HepG2 (cell line): ENCODE data around the gene SEZ6. TPM values are rescaled to one million over a fixed set of nuclear protein-coding genes. Genes with fewer than 3 reads are reported as not detected.

Experiments used
- HMGA1 ChIP-seq: sonication (generic); formaldehyde crosslinking; conservative IDR thresholded peaks from 2 replicates; pipeline ENCODE4 v1.4.0; 2020; ENCODE audit warnings: missing genetic modification reagents
- HOXA7 ChIP-seq: sonication (generic); formaldehyde crosslinking; IDR thresholded peaks from 2 replicates; pipeline ENCODE4 v1.8.1; 2022; ENCODE audit warnings: mild to moderate bottlenecking, missing genetic modification reagents, moderate library complexity
- IKZF1 ChIP-seq: fragments of 450-650 bp; IDR thresholded peaks from 2 replicates; pipeline ENCODE4 v1.7.1; 2016
- JARID2 ChIP-seq: sonication (generic); formaldehyde crosslinking; IDR thresholded peaks from 2 replicates; pipeline ENCODE4 v1.8.1; 2023; ENCODE audit warnings: missing genetic modification reagents, inconsistent platforms; ENCODE audit not compliant: insufficient replicate concordance
- KDM5B ChIP-seq: sonication (generic); formaldehyde crosslinking; IDR thresholded peaks from 2 replicates; pipeline ENCODE4 v1.4.0; 2020; ENCODE audit warnings: missing genetic modification reagents, mild to moderate bottlenecking, borderline replicate concordance
- KLF11 ChIP-seq: IDR thresholded peaks from 2 replicates; pipeline ENCODE4 v1.6.1; 2016; ENCODE audit warnings: missing compliant biosample characterization
- MEIS2 ChIP-seq: sonication (generic); formaldehyde crosslinking; IDR thresholded peaks from 2 replicates; pipeline ENCODE4 v1.9.0; 2021; ENCODE audit warnings: mild to moderate bottlenecking, missing genetic modification reagents
- PRPF4 ChIP-seq: fragments of 200-400 bp; formaldehyde crosslinking; IDR thresholded peaks from 2 replicates; pipeline ENCODE4 v1.6.1; 2016; ENCODE audit warnings: low read length, low read depth; ENCODE audit not compliant: poor library complexity, severe bottlenecking
- SMC3 ChIP-seq: IDR thresholded peaks from 2 replicates; pipeline ENCODE4 v1.6.1; 2011; ENCODE audit warnings: low read length, improper control_type of control experiment
- SNAI1 ChIP-seq: sonication (generic); formaldehyde crosslinking; IDR thresholded peaks from 2 replicates; pipeline ENCODE4 v1.5.0; 2020; ENCODE audit warnings: mild to moderate bottlenecking, missing genetic modification reagents, borderline replicate concordance
- TEAD2 ChIP-seq: sonication (generic); formaldehyde crosslinking; IDR thresholded peaks from 2 replicates; pipeline ENCODE4 v1.9.0; 2021; ENCODE audit warnings: missing genetic modification reagents
- TEAD3 ChIP-seq: optimal IDR thresholded peaks from 2 replicates; pipeline ENCODE3; 2016; ENCODE audit warnings: borderline replicate concordance
- ZNF101 ChIP-seq: sonication (generic); formaldehyde crosslinking; IDR thresholded peaks from 2 replicates; pipeline ENCODE4 v1.4.0; 2020; ENCODE audit warnings: mild to moderate bottlenecking, low read depth, missing genetic modification reagents, borderline replicate concordance
- ZNF230 ChIP-seq: sonication (generic); formaldehyde crosslinking; IDR thresholded peaks from 2 replicates; pipeline ENCODE4 v1.4.0; 2020; ENCODE audit warnings: mild to moderate bottlenecking, missing genetic modification reagents
- ZNF24 ChIP-seq: fragments of 450-650 bp; IDR thresholded peaks from 2 replicates; pipeline ENCODE4 v1.6.1; 2017; ENCODE audit warnings: antibody characterized with exemption, mild to moderate bottlenecking
- ZNF292 ChIP-seq: sonication (generic); formaldehyde crosslinking; IDR thresholded peaks from 2 replicates; pipeline ENCODE4 v1.8.1; 2022; ENCODE audit warnings: mild to moderate bottlenecking, low read depth, missing genetic modification reagents, borderline replicate concordance
- ZNF335 ChIP-seq: sonication (generic); formaldehyde crosslinking; IDR thresholded peaks from 2 replicates; pipeline ENCODE4 v1.4.0; 2020; ENCODE audit warnings: missing genetic modification reagents
- ZNF446 ChIP-seq: sonication (generic); formaldehyde crosslinking; IDR thresholded peaks from 2 replicates; pipeline ENCODE4 v1.5.0; 2020; ENCODE audit warnings: mild to moderate bottlenecking, missing genetic modification reagents
- ZNF550 ChIP-seq: sonication (generic); formaldehyde crosslinking; IDR thresholded peaks from 2 replicates; pipeline ENCODE4 v1.4.0; 2020; ENCODE audit warnings: mild to moderate bottlenecking, missing genetic modification reagents, borderline replicate concordance
- ZNF670 ChIP-seq: sonication (generic); formaldehyde crosslinking; IDR thresholded peaks from 2 replicates; pipeline ENCODE4 v1.8.0; 2022; ENCODE audit warnings: mild to moderate bottlenecking, missing genetic modification reagents, borderline replicate concordance
- ZNF709 ChIP-seq: sonication (generic); formaldehyde crosslinking; IDR thresholded peaks from 2 replicates; pipeline ENCODE4 v1.5.0; 2020; ENCODE audit warnings: mild to moderate bottlenecking, missing genetic modification reagents
- ZNF713 ChIP-seq: sonication (generic); formaldehyde crosslinking; IDR thresholded peaks from 2 replicates; pipeline ENCODE4 v1.4.0; 2020; ENCODE audit warnings: mild to moderate bottlenecking, missing genetic modification reagents
- ZNF772 ChIP-seq: sonication (generic); formaldehyde crosslinking; IDR thresholded peaks from 2 replicates; pipeline ENCODE4 v1.5.0; 2020; ENCODE audit warnings: mild to moderate bottlenecking, missing genetic modification reagents
- ZNF883 ChIP-seq: sonication (generic); formaldehyde crosslinking; IDR thresholded peaks from 2 replicates; pipeline ENCODE4 v1.5.1; 2020; ENCODE audit warnings: mild to moderate bottlenecking, missing genetic modification reagents; ENCODE audit errors: not compliant biosample characterization
- polyA plus RNA-seq, 8 experiments: library from polyadenylated mRNA; depleted of rRNA in 3 of 8; stranded (reverse) in 7 of 8; unstranded in 1 of 8; fragments of >200 nt; fragmentation: Illumina TruSeq in 4 of 8; extraction: Trizol in 4 of 8; gene quantifications; 2 replicates each; pipeline versions ENCODE4 v1.2.1 to v1.2.3, GENCODE V29; 2011 to 2016; ENCODE audit warnings: low read depth in 4 of 8, missing spikeins in 1 of 8, mixed read lengths in 1 of 8; ENCODE audit not compliant: insufficient read depth in 1 of 8
- total RNA-seq, 5 experiments: library from RNA; depleted of rRNA; stranded (reverse); fragments of >200 nt; fragmentation: Illumina TruSeq; extraction: Trizol; gene quantifications; 2 replicates each; pipeline ENCODE4 v1.2.3, GENCODE V29; 2016; ENCODE audit warnings: low read depth in 1 of 5
- TF ChIP-seq, protein P1 (sequence below): sonication (generic); formaldehyde crosslinking; IDR thresholded peaks from 2 replicates; pipeline ENCODE4 v1.8.0; 2023; ENCODE audit warnings: mild to moderate bottlenecking, missing genetic modification reagents
- TF ChIP-seq, protein P2 (sequence below): sonication (generic); formaldehyde crosslinking; IDR thresholded peaks from 2 replicates; pipeline ENCODE4 v1.8.0; 2022; ENCODE audit warnings: missing genetic modification reagents, mild to moderate bottlenecking, inconsistent platforms, borderline replicate concordance

SEZ6 gene
- total and polyA plus RNA-seq, 2 of the 13 experiments (the other 11 are each of a cell fraction or from before 2014, with no cell fraction given): not detected

DNA sequence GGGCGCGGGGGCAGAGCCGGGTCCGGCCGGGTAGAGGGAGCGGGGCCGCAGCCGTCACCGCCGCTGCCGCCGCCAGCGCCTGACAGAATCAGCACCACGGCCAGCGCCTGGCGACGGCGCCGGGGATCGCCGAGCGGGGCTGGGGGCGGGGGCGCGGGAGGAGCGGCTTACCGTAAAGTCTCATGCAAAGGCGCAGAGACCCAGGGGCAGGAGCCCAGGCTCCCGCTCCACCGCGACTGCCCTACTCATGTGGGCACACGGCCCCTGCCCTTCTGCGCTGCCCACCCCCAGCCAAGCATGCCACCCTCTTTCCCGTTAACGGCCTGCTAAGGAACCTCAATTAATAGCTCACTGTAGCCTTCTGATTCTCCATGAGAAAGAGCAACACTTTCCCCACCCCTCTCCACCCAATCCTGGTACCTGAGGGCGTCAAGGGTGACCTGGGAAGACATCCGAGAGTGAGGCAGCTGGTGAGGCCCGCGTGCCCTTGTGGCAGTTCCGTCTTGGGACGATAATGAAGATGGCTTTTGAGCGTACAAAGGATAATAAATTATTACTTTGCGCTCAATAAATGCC is at the start of gene SEZ6 (continued):
- TF ChIP-seq, protein P1, sequence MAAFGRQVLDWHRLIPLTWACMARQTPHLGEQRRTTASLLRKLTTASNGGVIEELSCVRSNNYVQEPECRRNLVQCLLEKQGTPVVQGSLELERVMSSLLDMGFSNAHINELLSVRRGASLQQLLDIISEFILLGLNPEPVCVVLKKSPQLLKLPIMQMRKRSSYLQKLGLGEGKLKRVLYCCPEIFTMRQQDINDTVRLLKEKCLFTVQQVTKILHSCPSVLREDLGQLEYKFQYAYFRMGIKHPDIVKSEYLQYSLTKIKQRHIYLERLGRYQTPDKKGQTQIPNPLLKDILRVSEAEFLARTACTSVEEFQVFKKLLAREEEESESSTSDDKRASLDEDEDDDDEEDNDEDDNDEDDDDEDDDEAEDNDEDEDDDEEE: peak; percentile 91; the same call in 1 of the 2 replicates
- 0 out of 2 replicates have a peak, but pooled peaks have one; percentile 66 for TF ChIP-seq TEAD2 (CRISPR knock-in tag)
- TF ChIP-seq JARID2 (CRISPR knock-in tag): no peak
- peak; percentile 71; the same call in 1 of the 2 replicates for TF ChIP-seq ZNF670
- peak; percentile 95 for TF ChIP-seq ZNF772 (CRISPR knock-in tag)
- no peak for TF ChIP-seq PRPF4
- TF ChIP-seq HMGA1 (CRISPR knock-in tag): no peak
- peak; percentile 85; the same call in 1 of the 2 replicates for TF ChIP-seq ZNF709 (CRISPR knock-in tag)
- TF ChIP-seq ZNF550 (CRISPR knock-in tag): no peak
- no peak for TF ChIP-seq IKZF1
- peak; percentile 62; the same call in 1 of the 2 replicates for TF ChIP-seq ZNF335 (CRISPR knock-in tag)
- peak; percentile 68; the same call in 1 of the 2 replicates for TF ChIP-seq ZNF446 (CRISPR knock-in tag)
- no peak for TF ChIP-seq ZNF713 (CRISPR knock-in tag)
- TF ChIP-seq HOXA7 (CRISPR knock-in tag): no peak
- TF ChIP-seq ZNF883 (CRISPR knock-in tag): peak; percentile 94
- no peak for TF ChIP-seq ZNF24
- peak; percentile 96 for TF ChIP-seq MEIS2 (CRISPR knock-in tag)
- peak; percentile 91; the same call in 1 of the 2 replicates for TF ChIP-seq KDM5B (CRISPR knock-in tag)
- no peak for TF ChIP-seq SNAI1 (CRISPR knock-in tag)
- no peak for TF ChIP-seq SMC3
- peak; percentile 59; the same call in 1 of the 2 replicates for TF ChIP-seq ZNF101
- TF ChIP-seq, protein P2, sequence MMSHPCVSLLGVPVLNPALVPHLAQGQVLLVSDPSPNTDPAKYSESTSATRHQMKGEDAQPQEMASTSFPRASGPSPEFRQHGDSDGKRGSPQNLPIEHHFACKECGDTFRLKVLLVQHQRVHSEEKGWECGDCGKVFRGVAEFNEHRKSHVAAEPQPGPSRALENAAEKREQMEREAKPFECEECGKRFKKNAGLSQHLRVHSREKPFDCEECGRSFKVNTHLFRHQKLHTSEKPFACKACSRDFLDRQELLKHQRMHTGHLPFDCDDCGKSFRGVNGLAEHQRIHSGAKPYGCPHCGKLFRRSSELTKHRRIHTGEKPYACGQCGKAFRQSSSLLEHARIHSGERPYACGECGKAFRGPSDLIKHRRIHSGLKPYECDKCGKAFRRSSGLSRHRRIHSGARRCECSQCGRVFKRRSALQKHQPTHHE: 0 out of 2 replicates have a peak, but pooled peaks have one; percentile 49
- TF ChIP-seq ZNF292 (CRISPR knock-in tag): no peak
- peak; percentile 94 for TF ChIP-seq KLF11 (CRISPR knock-in tag)
- TF ChIP-seq TEAD3 (CRISPR knock-in tag): peak; percentile 60
- peak; percentile 69; the same call in 1 of the 2 replicates for TF ChIP-seq ZNF230 (CRISPR knock-in tag)
